Suppressor macrophage treated with lipopolysaccharide for 4 hours (primary cell): ENCODE results near the gene RNU7-1.

Experiments used
- DNase-seq: peaks from one replicate; pipeline ENCODE4 v3.0.0-alpha.2; 2020

Gene RNU7-1

DNA sequence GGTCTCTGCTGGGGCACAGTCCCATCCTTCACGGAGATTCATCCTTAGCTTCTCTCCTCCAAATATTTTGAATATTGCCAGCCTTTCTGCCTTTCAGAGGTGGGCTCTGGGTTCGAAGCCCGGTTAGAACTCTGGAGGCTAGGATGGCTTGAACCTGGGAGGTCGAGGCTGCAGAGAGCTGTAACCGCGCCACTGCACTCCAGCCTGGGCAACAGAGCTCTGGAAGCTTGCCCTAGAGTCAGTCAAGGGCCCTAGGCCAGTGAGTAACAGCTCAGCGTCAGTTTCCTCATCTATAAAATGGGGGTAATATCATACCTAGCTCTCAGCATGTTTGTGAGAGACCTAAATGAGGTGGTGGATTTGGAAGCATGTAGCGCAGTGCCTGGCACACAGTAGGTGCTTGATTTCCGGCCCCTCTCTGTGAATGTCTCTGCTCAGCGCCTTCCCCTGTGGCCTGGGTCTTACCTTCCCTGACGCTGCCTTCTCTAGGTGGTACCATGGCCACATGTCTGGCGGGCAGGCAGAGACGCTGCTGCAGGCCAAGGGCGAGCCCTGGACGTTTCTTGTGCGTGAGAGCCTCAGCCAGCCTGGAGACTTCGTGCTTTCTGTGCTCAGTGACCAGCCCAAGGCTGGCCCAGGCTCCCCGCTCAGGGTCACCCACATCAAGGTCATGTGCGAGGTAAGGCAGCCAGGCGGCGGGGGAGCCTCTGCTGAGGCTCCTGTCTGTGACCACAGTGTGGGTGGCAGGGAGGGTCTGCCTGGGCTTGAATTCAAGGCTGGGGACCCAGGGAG, 10.9 kb downstream of the RNU7-1 start:
- no peak for DNase-seq

DNA sequence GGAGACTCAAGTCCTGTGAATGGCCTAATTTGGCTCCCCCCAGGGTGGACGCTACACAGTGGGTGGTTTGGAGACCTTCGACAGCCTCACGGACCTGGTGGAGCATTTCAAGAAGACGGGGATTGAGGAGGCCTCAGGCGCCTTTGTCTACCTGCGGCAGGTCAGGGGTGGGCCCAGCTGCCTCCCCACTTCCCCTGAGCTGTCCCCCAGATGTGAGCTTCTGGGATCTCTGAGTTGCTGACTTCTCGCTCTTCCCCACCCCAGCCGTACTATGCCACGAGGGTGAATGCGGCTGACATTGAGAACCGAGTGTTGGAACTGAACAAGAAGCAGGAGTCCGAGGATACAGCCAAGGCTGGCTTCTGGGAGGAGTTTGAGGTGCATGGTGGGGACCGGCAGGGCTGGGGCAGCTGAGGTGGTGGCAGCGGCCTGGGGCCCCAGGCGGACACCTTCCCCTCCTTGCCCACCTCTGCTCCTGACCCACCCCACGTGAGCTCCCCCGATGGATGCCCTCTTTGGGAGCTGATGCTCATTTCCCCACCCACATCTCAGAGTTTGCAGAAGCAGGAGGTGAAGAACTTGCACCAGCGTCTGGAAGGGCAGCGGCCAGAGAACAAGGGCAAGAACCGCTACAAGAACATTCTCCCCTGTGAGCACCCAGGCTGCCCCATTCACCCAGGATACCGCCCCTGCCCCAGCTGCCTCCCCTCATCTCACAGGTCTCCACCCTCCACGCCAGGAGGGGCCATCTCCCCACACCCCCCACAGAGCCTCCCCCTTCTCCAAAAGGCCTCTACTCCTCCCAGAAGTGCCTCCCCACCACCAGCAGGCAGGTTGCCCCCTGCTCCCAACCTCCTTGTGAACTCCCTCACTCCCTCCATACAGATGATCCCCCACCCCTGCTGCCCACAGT, 11.7 kb downstream of the RNU7-1 start:
- no peak for DNase-seq

DNA sequence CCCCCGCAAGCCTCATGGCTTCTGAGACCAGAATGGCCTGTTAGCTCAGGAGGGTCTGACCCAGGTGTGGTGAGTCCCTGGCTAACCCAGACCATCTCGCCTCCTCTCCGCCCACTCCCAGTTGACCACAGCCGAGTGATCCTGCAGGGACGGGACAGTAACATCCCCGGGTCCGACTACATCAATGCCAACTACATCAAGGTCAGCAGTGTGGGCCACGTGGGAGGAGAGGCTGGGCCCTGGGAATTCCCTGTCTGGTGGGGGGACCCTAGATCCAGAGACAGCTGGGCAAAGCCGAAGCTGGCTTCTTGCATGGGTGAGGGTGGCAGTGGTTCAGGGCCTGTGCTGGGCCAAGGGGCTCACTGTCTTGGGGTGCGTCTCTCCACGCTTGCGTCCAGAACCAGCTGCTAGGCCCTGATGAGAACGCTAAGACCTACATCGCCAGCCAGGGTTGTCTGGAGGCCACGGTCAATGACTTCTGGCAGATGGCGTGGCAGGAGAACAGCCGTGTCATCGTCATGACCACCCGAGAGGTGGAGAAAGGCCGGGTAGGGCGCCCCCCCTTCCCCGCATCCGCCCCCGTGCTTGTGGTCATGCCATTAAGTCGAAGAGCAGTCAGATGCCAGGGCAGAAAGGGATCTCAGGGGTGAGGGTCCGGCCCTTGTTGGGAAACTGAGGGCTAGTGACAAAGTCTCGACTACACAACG, 12.6 kb downstream of the RNU7-1 start:
- DNase-seq, result peak; percentile 44

GRCh38 chr12:6957151-6957701, 13.6 kb downstream of the RNU7-1 start:
- no peak for DNase-seq

DNA sequence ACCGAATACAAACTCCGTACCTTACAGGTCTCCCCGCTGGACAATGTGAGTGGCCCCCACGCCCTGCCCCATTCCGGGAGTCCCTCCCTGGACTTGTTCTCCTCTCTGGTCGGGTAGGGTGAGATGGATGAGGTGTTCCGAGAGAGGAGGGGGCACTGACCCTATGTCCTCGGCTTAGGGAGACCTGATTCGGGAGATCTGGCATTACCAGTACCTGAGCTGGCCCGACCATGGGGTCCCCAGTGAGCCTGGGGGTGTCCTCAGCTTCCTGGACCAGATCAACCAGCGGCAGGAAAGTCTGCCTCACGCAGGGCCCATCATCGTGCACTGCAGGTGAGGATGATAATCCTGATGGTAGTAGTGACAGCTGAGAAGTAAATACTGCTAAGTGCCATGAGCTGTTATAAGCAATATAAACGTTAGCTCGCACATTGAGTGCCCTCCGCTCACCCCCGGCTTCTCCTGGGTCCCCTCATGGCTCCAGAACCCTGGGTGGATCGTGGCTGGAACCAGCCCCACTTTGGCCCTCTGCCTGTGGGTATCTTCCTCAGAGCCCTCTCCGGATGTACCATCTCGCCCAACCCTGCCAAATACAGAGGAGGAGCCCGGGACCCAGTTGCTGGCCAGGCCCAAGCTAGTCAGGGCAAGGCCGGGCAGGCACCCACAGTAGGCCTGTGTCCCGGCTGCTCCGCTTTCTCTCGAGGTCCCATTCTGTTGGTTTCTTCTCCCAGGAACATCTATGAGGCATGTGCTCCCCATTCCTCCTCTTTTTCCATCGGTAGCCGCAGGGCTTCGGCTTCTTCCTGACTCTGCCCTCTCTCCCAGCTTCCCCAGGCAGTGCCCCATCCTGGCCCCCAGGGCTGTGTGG, 14.4 kb downstream of the RNU7-1 start:
- DNase-seq, result no peak

DNA sequence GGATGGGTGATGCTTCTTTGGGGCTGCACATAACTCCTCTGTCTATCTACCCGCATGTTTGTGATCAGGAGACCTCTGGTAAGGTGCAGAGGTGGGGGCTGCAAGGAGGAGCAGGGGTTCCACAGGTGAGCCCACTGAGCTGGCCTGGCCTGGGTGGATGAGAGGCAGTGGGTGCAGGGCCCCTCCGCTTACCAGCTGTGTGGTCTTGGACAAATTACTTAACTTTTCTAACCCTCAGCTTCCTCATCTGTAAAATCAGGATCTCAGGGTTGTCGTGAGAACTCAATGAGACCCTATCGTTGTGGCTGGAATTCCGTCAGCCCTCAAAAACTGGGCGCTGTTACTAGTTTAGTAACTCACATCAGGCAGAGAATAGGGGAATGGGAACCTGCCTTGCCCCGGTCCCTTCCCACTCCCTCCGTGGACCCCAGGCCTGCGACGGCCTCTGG, 15.0 kb downstream of the RNU7-1 start:
- DNase-seq, result peak; percentile 54

DNA sequence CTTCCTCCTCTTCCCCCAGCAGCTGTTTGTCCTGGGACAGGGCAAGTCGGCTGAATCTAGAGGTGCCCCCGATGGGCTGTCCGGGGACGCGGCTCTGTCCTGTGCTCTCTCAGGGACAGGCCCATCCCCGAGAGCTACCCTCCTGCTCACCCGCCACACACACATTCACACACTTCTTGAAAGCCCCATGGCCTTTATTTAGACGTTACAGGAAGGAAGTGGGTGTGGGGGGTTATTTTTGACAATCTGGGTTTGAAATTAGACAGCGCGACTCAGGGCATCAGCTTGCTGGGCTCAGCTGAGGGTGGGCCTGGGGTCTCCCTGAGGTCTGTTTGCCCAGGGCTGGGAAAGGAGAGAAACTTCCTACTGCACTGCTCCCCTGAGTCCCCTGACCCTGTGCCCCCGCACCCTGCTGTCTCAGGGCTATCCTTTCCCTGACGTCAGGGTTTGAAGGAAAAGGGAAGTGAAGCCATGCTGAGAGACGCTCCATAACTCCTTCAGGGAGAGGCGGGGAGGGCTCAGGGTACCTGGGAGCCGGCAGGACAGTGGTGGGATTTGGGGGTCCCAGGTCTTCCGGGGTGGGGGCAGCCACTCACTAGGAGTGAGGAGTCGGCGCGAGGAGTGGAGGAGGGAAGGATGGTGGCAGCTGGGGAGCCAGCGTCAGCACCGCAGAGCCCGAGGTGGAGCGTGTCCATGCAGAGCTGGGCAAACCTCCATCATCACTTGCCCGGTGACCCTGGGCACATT, 15.6 kb downstream of the RNU7-1 start:
- peak; percentile 91 for DNase-seq

DNA sequence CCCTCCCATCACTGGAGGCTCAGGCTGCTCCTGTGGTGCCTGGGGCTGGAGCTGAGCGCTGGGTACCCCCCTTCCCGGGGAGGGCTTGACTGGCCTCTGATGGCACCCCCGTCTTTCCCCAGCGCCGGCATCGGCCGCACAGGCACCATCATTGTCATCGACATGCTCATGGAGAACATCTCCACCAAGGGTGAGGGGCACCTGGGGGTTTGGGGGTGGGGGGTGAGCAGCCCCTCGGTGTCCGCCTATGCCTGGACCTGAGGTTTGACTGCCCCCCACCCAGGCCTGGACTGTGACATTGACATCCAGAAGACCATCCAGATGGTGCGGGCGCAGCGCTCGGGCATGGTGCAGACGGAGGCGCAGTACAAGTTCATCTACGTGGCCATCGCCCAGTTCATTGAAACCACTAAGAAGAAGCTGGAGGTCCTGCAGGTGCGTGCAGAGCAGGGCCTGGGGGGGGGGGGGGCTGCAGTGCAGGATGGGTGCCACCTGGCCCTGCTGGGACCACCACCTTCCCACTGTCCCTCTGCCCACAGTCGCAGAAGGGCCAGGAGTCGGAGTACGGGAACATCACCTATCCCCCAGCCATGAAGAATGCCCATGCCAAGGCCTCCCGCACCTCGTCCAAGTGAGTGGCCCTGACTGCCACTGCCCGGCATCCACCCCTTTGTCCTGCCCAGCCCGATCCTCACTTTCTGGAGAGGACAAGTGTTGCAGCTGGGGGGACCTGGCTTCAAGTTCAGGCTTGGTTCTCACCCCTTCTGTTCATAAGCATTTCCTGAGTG, 16.4 kb downstream of the RNU7-1 start:
- no peak for DNase-seq

- DNase-seq, result peak; percentile 59
These were observed 17.1 kb downstream of the RNU7-1 start for GRCh38 chr12:6960593-6961277.

DNA sequence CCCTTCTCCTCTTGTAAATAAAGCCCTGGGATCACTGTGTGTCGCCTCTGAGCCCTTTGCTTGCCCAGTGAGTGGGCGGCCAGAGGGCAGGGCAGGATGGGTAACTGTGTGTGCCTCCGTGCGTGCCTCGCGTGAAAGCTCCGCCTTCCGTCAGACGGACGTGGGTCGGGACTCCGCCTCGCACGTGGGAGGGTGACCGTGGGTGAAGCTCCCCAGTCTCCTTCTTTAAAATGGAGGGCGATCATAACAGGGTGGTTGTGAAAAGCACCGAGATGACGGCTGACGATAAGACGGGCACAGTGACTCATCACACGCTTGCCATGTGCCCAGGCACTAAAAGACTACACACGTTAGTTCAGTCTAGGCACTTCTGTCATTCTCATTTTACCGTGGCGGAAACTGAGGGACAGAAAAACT, 17.7 kb downstream of the RNU7-1 start:
- peak; percentile 95 for DNase-seq

DNA sequence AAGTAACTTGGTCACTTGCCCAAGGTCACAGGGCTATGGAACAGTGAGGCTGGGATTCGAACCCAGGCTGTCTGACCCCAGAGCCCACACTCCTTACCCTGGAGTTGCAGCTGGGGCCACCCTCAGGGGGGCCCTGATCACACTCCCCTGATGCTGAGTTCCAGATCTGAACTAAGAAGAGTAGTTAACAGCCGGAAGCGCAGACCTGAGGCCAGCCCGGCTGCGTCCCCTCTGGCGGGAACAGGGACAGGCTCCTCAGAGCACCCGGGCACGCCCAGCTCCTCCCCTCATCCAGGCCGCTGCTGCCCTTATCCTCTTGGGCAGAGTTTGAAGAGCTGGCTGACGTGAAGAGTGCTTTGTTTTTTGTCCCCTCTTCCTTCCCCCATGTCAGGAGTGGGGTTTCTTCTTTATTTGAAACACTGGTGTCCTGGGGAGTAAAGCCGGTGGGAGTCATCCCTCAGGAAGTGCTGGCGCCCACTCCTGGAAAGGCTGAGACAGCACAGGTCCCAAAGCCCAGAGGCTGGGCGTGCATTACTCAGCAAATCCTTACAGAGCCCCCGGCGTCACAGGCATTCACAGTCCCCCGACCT, 18.2 kb downstream of the RNU7-1 start:
- DNase-seq, result peak; percentile 69

- no peak for DNase-seq
These were observed 18.8 kb downstream of the RNU7-1 start for GRCh38 chr12:6962285-6963015.

- DNase-seq, result no peak
These were observed 19.6 kb downstream of the RNU7-1 start for GRCh38 chr12:6963016-6963731.

DNA sequence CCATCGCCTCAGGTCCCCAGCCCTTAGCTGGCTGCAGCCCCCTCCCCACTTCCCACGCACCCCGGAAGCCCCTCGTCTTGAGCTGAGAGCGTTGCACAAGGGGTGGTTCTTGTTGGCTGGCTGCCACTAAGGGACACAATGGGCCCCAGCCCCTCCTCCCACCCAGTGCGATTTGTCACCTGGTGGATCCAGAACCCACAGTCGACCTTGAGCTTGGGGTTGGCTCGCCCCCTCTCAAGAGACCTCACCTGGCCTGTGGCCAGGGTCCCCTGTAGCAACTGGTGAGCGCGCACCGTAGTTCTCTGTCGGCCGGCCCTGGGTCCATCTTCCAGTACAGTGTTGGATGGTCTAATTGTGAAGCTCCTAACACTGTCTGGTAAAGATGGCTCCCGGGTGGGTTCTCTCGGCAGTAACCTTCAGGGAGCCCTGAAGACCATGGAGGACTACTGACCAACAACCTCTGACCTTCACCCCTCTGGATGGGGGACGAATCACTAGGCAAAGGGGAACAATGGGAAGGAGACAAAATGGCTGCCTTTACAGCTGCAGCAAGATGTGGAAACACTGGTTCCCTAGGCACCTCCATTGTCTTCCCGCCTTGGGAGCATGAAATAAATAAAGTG, 20.3 kb downstream of the RNU7-1 start:
- no peak for DNase-seq

DNA sequence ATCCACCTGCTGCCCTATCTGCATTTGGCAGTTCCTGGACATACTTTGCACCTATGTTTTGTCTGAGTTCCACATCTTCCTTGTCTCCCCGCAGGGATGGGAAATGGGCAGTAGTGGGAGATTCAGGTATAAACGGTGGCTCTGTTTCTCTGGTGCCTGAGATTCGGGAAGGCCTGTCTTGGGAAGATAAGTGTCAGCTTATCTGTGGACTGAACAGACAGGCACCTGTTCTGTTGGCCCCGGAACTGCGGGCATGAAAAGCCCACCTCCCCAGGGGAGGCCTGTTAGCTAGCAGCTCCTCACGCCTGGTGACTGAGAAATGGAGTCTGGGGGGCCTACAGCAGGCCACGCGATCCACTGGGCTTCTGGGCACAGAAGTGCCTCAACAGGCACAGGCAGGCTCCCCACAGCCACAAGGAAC, 21.0 kb downstream of the RNU7-1 start:
- DNase-seq, result no peak

DNA sequence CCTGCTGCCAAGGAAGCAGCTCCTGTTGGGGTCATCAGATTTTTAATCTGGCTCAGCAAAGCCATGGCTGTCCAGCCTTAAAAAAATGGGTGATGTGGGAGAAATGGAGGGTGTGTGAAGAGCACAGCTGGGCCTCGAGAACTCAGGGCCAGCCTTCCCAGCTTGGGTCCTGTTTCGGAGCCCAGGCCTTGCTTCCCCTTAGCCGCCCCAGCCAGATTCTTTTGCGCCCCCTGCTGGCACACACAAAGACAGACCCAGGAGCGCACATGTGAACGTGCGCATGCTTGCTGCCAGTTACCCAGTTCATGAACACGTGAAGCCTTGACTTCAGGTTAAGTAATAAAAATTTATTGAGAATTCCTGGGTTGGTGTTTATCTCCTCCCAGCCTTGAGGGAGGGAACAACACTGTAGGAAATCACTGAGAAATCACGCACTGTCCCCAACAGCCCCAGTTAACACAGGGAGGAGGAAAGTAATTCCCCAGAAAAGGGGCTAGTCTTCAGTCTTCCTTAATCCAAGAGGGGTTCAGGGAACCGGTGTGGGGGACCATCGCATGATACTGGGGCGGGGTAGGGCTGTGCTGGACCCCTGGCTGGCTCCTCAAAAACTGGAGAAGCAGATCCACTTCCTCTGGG, 21.5 kb downstream of the RNU7-1 start:
- peak; percentile 95 for DNase-seq

DNA sequence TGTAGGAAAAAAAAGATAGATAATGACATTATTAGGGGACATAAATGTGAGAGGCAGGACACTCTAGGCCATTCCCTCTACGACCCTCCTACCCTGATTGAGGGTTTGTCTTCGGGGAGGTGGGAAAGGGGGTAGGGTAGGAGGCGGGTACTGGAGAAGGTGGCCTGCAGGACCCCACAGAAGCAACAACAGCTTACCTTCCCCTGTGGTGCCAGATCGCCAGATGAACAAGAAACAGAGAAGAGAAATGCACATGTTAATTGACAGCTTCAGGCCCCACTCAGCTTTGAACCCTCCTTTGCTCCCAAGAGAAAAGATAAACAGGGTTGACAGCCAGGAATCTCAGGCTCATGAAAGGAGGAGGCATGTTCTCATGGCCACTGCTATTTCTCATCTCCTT, 22.1 kb downstream of the RNU7-1 start:
- no peak for DNase-seq
